Trophoblast cell (in vitro differentiated cells and primary cell): ENCODE measurements around the gene RASAL3.

Experiments used
- DNase-seq, 2 donors: peaks; one replicate each; pipeline ENCODE4 v3.0.0-alpha.2; 2016
- H2AFZ ChIP-seq: 2 replicates; pipeline ENCODE4 v1.6.1; 2013; ENCODE audit warnings: low read length, moderate library complexity, mild to moderate bottlenecking; ENCODE audit not compliant: insufficient read depth, poor library complexity
- H2AK5ac ChIP-seq: 2 replicates; pipeline ENCODE4 v1.6.1; 2013; ENCODE audit warnings: mild to moderate bottlenecking, low read length
- H2BK120ac ChIP-seq: 2 replicates; pipeline ENCODE4 v1.6.1; 2013; ENCODE audit warnings: low read length, mild to moderate bottlenecking, moderate library complexity; ENCODE audit not compliant: insufficient read depth, poor library complexity
- H2BK12ac ChIP-seq: 2 replicates; pipeline ENCODE4 v1.6.1; 2013; ENCODE audit warnings: mild to moderate bottlenecking, low read length, moderate library complexity
- H2BK5ac ChIP-seq: 2 replicates; pipeline ENCODE4 v1.6.1; 2013; ENCODE audit warnings: low read length, low read depth, moderate library complexity, mild to moderate bottlenecking; ENCODE audit not compliant: poor library complexity
- H3K14ac ChIP-seq: 2 replicates; pipeline ENCODE4 v1.6.1; 2013; ENCODE audit warnings: mild to moderate bottlenecking, low read length
- H3K18ac ChIP-seq: 2 replicates; pipeline ENCODE4 v1.6.1; 2013; ENCODE audit warnings: mild to moderate bottlenecking, low read length
- H3K23ac ChIP-seq: 2 replicates; pipeline ENCODE4 v1.6.1; 2013; ENCODE audit warnings: low read length
- H3K27ac ChIP-seq: 2 replicates; pipeline ENCODE4 v1.5.1; 2013; ENCODE audit warnings: low read depth, mild to moderate bottlenecking, inconsistent platforms, low read length, moderate library complexity
- H3K27me3 ChIP-seq: 2 replicates; pipeline ENCODE4 v1.6.1; 2013; ENCODE audit warnings: inconsistent platforms, mild to moderate bottlenecking, low read length, moderate library complexity; ENCODE audit not compliant: insufficient read depth
- H3K36me3 ChIP-seq, 2 experiments: 1 replicate in 1 of 2; 2 replicates in 1 of 2; pipeline ENCODE4 v1.6.1; 2013; ENCODE audit warnings: low read length in 2 of 2, mild to moderate bottlenecking in 2 of 2, moderate library complexity in 1 of 2; ENCODE audit not compliant: insufficient read depth in 2 of 2, control insufficient read depth in 1 of 2
- H3K4ac ChIP-seq: 2 replicates; pipeline ENCODE4 v1.6.1; 2013; ENCODE audit warnings: low read depth, mild to moderate bottlenecking, low read length, moderate library complexity
- H3K4me1 ChIP-seq, 2 experiments: 1 replicate in 1 of 2; 2 replicates in 1 of 2; pipeline ENCODE4 v1.6.1; 2013; ENCODE audit warnings: low read length in 2 of 2, mild to moderate bottlenecking in 2 of 2, moderate library complexity in 1 of 2; ENCODE audit not compliant: insufficient read depth in 2 of 2, control insufficient read depth in 1 of 2
- H3K4me2 ChIP-seq: 2 replicates; pipeline ENCODE4 v1.6.1; 2013; ENCODE audit warnings: inconsistent platforms, mild to moderate bottlenecking, low read length, moderate library complexity
- H3K4me3 ChIP-seq: 2 replicates; pipeline ENCODE4 v1.5.1; 2013; ENCODE audit warnings: mild to moderate bottlenecking, low read depth, low read length, inconsistent platforms
- H3K79me1 ChIP-seq: one replicate; pipeline ENCODE4 v1.6.1; 2013; ENCODE audit warnings: low read length
- H3K79me2 ChIP-seq: 2 replicates; pipeline ENCODE4 v1.6.1; 2013; ENCODE audit warnings: low read length, mild to moderate bottlenecking; ENCODE audit not compliant: control insufficient read depth, insufficient read depth, poor library complexity
- H3K9ac ChIP-seq: 2 replicates; pipeline ENCODE4 v1.6.1; 2013; ENCODE audit warnings: mild to moderate bottlenecking, low read length
- H3K9me3 ChIP-seq: 2 replicates; pipeline ENCODE4 v1.6.1; 2013; ENCODE audit warnings: low read depth, mild to moderate bottlenecking, control low read depth, inconsistent platforms, low read length; ENCODE audit not compliant: insufficient read depth
- H4K12ac ChIP-seq: 2 replicates; pipeline ENCODE4 v1.6.1; 2013; ENCODE audit warnings: low read depth, mild to moderate bottlenecking, low read length, moderate library complexity
- H4K8ac ChIP-seq: 2 replicates; pipeline ENCODE4 v1.6.1; 2013; ENCODE audit warnings: low read depth, mild to moderate bottlenecking, low read length, moderate library complexity
- H4K91ac ChIP-seq: one replicate; pipeline ENCODE4 v1.6.1; 2013; ENCODE audit warnings: low read depth, mild to moderate bottlenecking, low read length, moderate library complexity
- WGBS: extraction: QIAGEN DNeasy Blood & Tissue Kit; methylation state at CpG from one replicate; pipeline ENCODE4 v1.1.7; 2013; ENCODE audit warnings: missing lambda C conversion rate; ENCODE audit not compliant: insufficient read length, insufficient coverage; ENCODE audit errors: extremely low coverage; 5-methylcytosine and 5-hydroxymethylcytosine counted together

Gene RASAL3

GRCh38 chr19:15466851-15467733 is 2.7 kb upstream of the RASAL3 start:
- Histone ChIP-seq H3K4me2 (no peak overlapping the region), H2AFZ (no peak overlapping the region), H3K23ac (no peak overlapping the region), H2BK12ac (no peak overlapping the region), H3K79me2 (no peaks in the 10 kb centered on the region), H4K8ac (no peak overlapping the region), H2AK5ac (no peak overlapping the region), H2BK120ac (no peak overlapping the region), H2BK5ac (no peak overlapping the region), H4K12ac (no peak overlapping the region), H3K4me3 (no peak overlapping the region), H3K18ac (no peak overlapping the region), H3K27me3 (peaks cover 20% of the 10 kb centered on the region), H3K36me3 (no peaks in the 10 kb centered on the region), H3K27ac (no peak overlapping the region), H4K91ac (no peak overlapping the region), H3K14ac (no peak overlapping the region), H3K9ac (no peak overlapping the region), H3K4me1 (no peaks in the 10 kb centered on the region), H3K79me1 (no peaks in the 10 kb centered on the region), H3K4ac (no peak overlapping the region), H3K9me3 (peaks cover 14% of the 10 kb centered on the region)
- WGBS: no CpG with 5 or more reads among the region's 8 CpGs
- DNase-seq: peak in 1 of 2 donors; percentile 19

- H3K27me3 ChIP-seq: peaks cover 12% of the 10 kb centered on the region
- no peaks in the 10 kb centered on the region for H3K4me1 ChIP-seq
- H3K4ac ChIP-seq: no peak overlapping the region
- H3K14ac ChIP-seq: no peak overlapping the region
- no peak overlapping the region for H3K27ac ChIP-seq
- no peak overlapping the region for H2BK12ac ChIP-seq
- no peak overlapping the region for H2BK5ac ChIP-seq
- H4K8ac ChIP-seq: no peak overlapping the region
- H3K36me3 ChIP-seq: no peaks in the 10 kb centered on the region
- no peak overlapping the region for H2AK5ac ChIP-seq
- H3K18ac ChIP-seq: no peak overlapping the region
- no peak overlapping the region for H3K9ac ChIP-seq
- H2BK120ac ChIP-seq: no peak overlapping the region
- no peak overlapping the region for H3K23ac ChIP-seq
- no peak overlapping the region for H3K4me2 ChIP-seq
- H3K9me3 ChIP-seq: peaks cover 2% of the 10 kb centered on the region
- no peak overlapping the region for H2AFZ ChIP-seq
- no peaks in the 10 kb centered on the region for H3K79me1 ChIP-seq
- no peak overlapping the region for H4K91ac ChIP-seq
- no peak overlapping the region for H3K4me3 ChIP-seq
- no peaks in the 10 kb centered on the region for H3K79me2 ChIP-seq
- DNase-seq: no peak
- no CpG with 5 or more reads among the region's 25 CpGs for WGBS
- H4K12ac ChIP-seq: no peak overlapping the region
Measured at GRCh38 chr19:15463861-15464371, 428 bp downstream of the RASAL3 start.

DNA sequence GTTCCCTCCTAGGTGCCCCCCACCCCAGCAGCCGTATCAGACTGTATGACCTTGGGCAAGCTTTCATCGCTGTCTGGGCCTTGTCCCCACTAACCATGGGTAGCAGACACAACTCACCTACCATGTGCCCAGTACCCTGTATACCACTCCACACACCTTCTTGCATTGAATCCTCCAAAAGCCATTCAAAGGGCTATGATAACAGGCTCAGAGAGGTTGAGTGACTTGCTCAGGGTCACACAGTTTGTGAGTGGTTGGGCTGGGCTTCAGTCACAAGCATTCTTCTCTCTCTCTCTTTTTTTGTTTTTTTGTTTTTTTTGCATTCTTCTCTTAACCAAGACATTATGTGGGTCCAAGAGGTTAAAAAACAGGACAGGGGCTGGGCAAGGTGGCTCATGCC is 2.6 kb downstream of the RASAL3 start:
- H3K4ac ChIP-seq: no peak overlapping the region
- H2BK120ac ChIP-seq: no peak overlapping the region
- no peak overlapping the region for H2BK5ac ChIP-seq
- no peak overlapping the region for H4K91ac ChIP-seq
- H3K4me1 ChIP-seq: peaks cover 0 to 4% of the 10 kb centered on the region in 2 experiments
- H4K8ac ChIP-seq: no peak overlapping the region
- no peak overlapping the region for H3K14ac ChIP-seq
- no peaks in the 10 kb centered on the region for H3K79me2 ChIP-seq
- no peaks in the 10 kb centered on the region for H3K36me3 ChIP-seq
- H2BK12ac ChIP-seq: no peak overlapping the region
- no peaks in the 10 kb centered on the region for H3K79me1 ChIP-seq
- no peak overlapping the region for H3K4me2 ChIP-seq
- peaks cover 9% of the 10 kb centered on the region for H3K9me3 ChIP-seq
- H3K23ac ChIP-seq: no peak overlapping the region
- H2AK5ac ChIP-seq: no peak overlapping the region
- H3K9ac ChIP-seq: no peak overlapping the region
- H3K18ac ChIP-seq: no peak overlapping the region
- H3K27ac ChIP-seq: no peak overlapping the region
- H2AFZ ChIP-seq: no peak overlapping the region
- H3K4me3 ChIP-seq: peak overlapping the region; percentile 30
- no peak overlapping the region for H4K12ac ChIP-seq
- DNase-seq: no peak
- no CpG with 5 or more reads among the region's 2 CpGs for WGBS
- peaks cover 25% of the 10 kb centered on the region for H3K27me3 ChIP-seq

DNA sequence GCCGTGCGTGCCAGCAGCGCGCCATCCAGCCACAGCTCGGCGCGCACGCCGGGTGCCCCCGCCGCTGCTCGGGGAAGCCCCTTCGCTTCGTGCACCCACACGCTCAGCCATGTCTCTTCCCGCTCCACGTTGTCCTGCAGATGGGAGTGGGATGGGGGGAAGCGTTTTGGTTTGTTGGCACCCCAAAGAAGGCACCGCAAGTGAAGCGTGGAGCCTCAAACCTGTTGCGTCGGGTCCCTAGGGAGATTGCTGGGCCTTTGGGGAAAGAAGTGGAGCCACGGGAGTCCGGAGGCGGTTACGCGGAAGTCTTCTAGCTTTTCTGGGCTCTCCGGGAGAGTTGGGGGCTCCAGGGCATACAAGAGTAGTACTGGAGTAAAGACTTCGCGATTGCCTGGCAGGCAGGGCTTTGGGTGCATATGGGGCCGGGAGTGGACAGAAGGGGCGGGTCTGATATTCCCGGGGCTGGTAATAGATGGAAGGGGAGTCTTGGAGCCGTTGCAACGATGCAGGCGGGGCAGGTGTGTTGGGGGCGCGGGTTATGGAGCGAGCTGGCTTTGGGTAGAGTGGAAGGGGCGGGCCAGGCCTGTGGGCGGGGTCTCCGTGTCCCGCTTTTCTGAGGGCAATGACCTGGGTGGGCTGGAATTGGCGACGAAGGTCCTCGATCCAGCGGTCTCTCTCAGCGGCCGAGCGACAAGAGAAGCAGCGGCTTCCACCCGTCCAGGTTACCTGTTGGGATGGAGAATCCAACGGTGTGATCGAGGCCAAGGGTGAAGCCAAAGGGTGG is 6.5 kb downstream of the RASAL3 start:
- H3K27me3 ChIP-seq: peaks cover 38% of the 10 kb centered on the region
- peaks cover 17% of the 10 kb centered on the region for H3K9me3 ChIP-seq
- no peak overlapping the region for H2BK5ac ChIP-seq
- WGBS: no CpG with 5 or more reads among the region's 54 CpGs
- H3K18ac ChIP-seq: no peak overlapping the region
- no peak overlapping the region for H4K91ac ChIP-seq
- H3K36me3 ChIP-seq: no peaks in the 10 kb centered on the region
- H2BK12ac ChIP-seq: no peak overlapping the region
- H3K79me1 ChIP-seq: no peaks in the 10 kb centered on the region
- H3K23ac ChIP-seq: no peak overlapping the region
- H3K14ac ChIP-seq: no peak overlapping the region
- H3K79me2 ChIP-seq: no peaks in the 10 kb centered on the region
- no peak overlapping the region for H3K27ac ChIP-seq
- no peak overlapping the region for H4K8ac ChIP-seq
- H3K4me1 ChIP-seq: peaks cover 1 to 6% of the 10 kb centered on the region in 2 experiments
- H3K4me2 ChIP-seq: no peak overlapping the region
- no peak overlapping the region for H4K12ac ChIP-seq
- no peak overlapping the region for H2BK120ac ChIP-seq
- H3K4me3 ChIP-seq: no peak overlapping the region
- H3K4ac ChIP-seq: no peak overlapping the region
- H2AFZ ChIP-seq: no peak overlapping the region
- DNase-seq: no peak
- H3K9ac ChIP-seq: no peak overlapping the region
- H2AK5ac ChIP-seq: no peak overlapping the region
